GM20431 (cell line): ENCODE measurements around the gene UGDH.
"Not testable (repeated sequence)": the region's sequence is repeated elsewhere in the genome, so short reads cannot be mapped to it uniquely, and the experiment has no call there.

ENCODE experiments used
- in situ Hi-C: fragments of 300-500 bp; cut with MseI, MboI; formaldehyde crosslinking; loops from one replicate; pipeline ENCODE4 v1.15.0; 2020; ENCODE audit warnings: low sequenced_read_pairs; ENCODE audit not compliant: unreplicated experiment

The UGDH gene

GRCh38 chr4:39530682-39531081, 3.4 kb upstream of the UGDH start:
- in situ Hi-C loops = no loop called here

GRCh38 chr4:39529534-39529933, 2.3 kb upstream of the UGDH start:
- in situ Hi-C loops = no loop called here

- in situ Hi-C loops = no loop called here
Measured at GRCh38 chr4:39528061-39528465, 824 bp upstream of the UGDH start.

- in situ Hi-C loops = no loop called here
Measured at GRCh38 chr4:39526765-39527295, 409 bp downstream of the UGDH start.

GRCh38 chr4:39525822-39526690, 1.2 kb downstream of the UGDH start:
- in situ Hi-C loops = no loop called here

- in situ Hi-C loops = no loop called here
Measured at GRCh38 chr4:39524161-39524957, 2.9 kb downstream of the UGDH start.

- in situ Hi-C loops = no loop called here
Measured at GRCh38 chr4:39522068-39522467, 5.2 kb downstream of the UGDH start.

- in situ Hi-C loops = no loop called here
Measured at GRCh38 chr4:39521253-39521919, 5.9 kb downstream of the UGDH start.

GRCh38 chr4:39518484-39518883, 8.8 kb downstream of the UGDH start:
- in situ Hi-C loops = no loop called here

GRCh38 chr4:39516407-39516966, 10.8 kb downstream of the UGDH start:
- in situ Hi-C loops = no loop called here

- in situ Hi-C loops = not testable (repeated sequence)
Measured at GRCh38 chr4:39515669-39516401, 11.4 kb downstream of the UGDH start.

GRCh38 chr4:39514888-39515401, 12.3 kb downstream of the UGDH start:
- in situ Hi-C loops = no loop called here

GRCh38 chr4:39514266-39514665, 13.0 kb downstream of the UGDH start:
- in situ Hi-C loops = not testable (repeated sequence)

GRCh38 chr4:39510348-39510929, 16.8 kb downstream of the UGDH start:
- in situ Hi-C loops = no loop called here

GRCh38 chr4:39505581-39505980, 21.7 kb downstream of the UGDH start:
- in situ Hi-C loops = no loop called here

- in situ Hi-C loops = no loop called here
Measured at GRCh38 chr4:39504538-39504937, 22.7 kb downstream of the UGDH start.

GRCh38 chr4:39502664-39503035, 24.6 kb downstream of the UGDH start:
- in situ Hi-C loops = not testable (repeated sequence)

GRCh38 chr4:39502019-39502663, 25.1 kb downstream of the UGDH start:
- in situ Hi-C loops = no loop called here

- in situ Hi-C loops = loop anchor here (25.0 kb wide), 1 partner anchor 489 kb away; the partner anchor contains the start of gene PDS5A
Measured at GRCh38 chr4:39498727-39499020, 28.6 kb downstream of the UGDH start.
